Smooth muscle cell (in vitro differentiated cells): Measurements from ENCODE around the gene AGO1. TPM values are rescaled to one million over a fixed set of nuclear protein-coding genes. Genes with fewer than 3 reads are reported as not detected.

Experiments
- DNase-seq: peaks from one replicate; lab custom pipeline; 2025; ENCODE audit not compliant: unreplicated experiment; lab: John Stamatoyannopoulos, UW
- H2AFZ ChIP-seq: fragments of 200-600 bp; sonication (generic); 2 replicates; pipeline ENCODE4 v1.6.0; 2016; ENCODE audit warnings: antibody characterized with exemption, low read depth, mild to moderate bottlenecking
- H3F3A ChIP-seq: fragments of 200-600 bp; sonication (generic); 2 replicates; pipeline ENCODE4 v1.6.0; 2017; ENCODE audit warnings: antibody characterized with exemption, low read depth
- H3K27ac ChIP-seq: fragments of 200-600 bp; sonication (generic); 2 replicates; pipeline ENCODE4 v1.5.1; 2016; ENCODE audit warnings: low read depth, mild to moderate bottlenecking
- H3K27me3 ChIP-seq: fragments of 200-600 bp; sonication (generic); 2 replicates; pipeline ENCODE4 v1.6.1; 2016; ENCODE audit warnings: low read depth, mild to moderate bottlenecking
- H3K36me3 ChIP-seq: fragments of 200-600 bp; sonication (generic); 2 replicates; pipeline ENCODE4 v1.5.1; 2016; ENCODE audit warnings: low read depth
- H3K4me1 ChIP-seq: fragments of 200-600 bp; sonication (generic); 2 replicates; pipeline ENCODE4 v1.5.1; 2016; ENCODE audit warnings: low read depth
- H3K4me2 ChIP-seq: fragments of 200-600 bp; sonication (generic); 2 replicates; pipeline ENCODE4 v1.6.0; 2016; ENCODE audit warnings: mild to moderate bottlenecking
- H3K4me3 ChIP-seq: fragments of 200-600 bp; sonication (generic); 2 replicates; pipeline ENCODE4 v1.5.1; 2016; ENCODE audit warnings: mild to moderate bottlenecking
- H3K79me2 ChIP-seq: fragments of 200-600 bp; sonication (generic); 2 replicates; pipeline ENCODE4 v1.6.0; 2016; ENCODE audit warnings: low read depth, mild to moderate bottlenecking
- H3K9ac ChIP-seq: fragments of 200-600 bp; sonication (generic); 2 replicates; pipeline ENCODE4 v1.6.0; 2016; ENCODE audit warnings: low read depth
- H3K9me3 ChIP-seq: fragments of 200-600 bp; sonication (generic); replicated peaks from 2 replicates; pipeline ENCODE4 v1.5.1; 2016; ENCODE audit warnings: low read depth
- H4K20me1 ChIP-seq: fragments of 200-600 bp; sonication (generic); 2 replicates; pipeline ENCODE4 v1.6.0; 2016; ENCODE audit warnings: low read depth
- WGBS: methylation state at CpG from one replicate; pipeline ENCODE4 v1.1.7; 2016; ENCODE audit warnings: low lambda C conversion rate; 5-methylcytosine and 5-hydroxymethylcytosine counted together
- polyA plus RNA-seq: library from polyadenylated mRNA; unstranded; fragments of >200 nt; fragmentation: Nextera tagmentation; extraction: Ambion mirVana; gene quantifications from 2 replicates; pipeline ENCODE4 v1.2.1, GENCODE V29; 2016
- total RNA-seq: library from RNA; depleted of rRNA; stranded (reverse); fragments of >200 nt; gene quantifications from 2 replicates; pipeline ENCODE4 v1.2.3, GENCODE V29; 2014
- TF ChIP-seq, protein P1 (sequence below): fragments of 200-600 bp; sonication (generic); IDR thresholded peaks from 2 replicates; pipeline ENCODE4 v1.5.1; 2017; ENCODE audit warnings: borderline replicate concordance, mild to moderate bottlenecking, antibody characterized with exemption; ENCODE audit not compliant: insufficient read depth, poor library complexity, severe bottlenecking

AGO1 gene
- total and polyA plus RNA-seq, 2 experiments from 2014 or later = 4.9 to 10.8 TPM

DNA sequence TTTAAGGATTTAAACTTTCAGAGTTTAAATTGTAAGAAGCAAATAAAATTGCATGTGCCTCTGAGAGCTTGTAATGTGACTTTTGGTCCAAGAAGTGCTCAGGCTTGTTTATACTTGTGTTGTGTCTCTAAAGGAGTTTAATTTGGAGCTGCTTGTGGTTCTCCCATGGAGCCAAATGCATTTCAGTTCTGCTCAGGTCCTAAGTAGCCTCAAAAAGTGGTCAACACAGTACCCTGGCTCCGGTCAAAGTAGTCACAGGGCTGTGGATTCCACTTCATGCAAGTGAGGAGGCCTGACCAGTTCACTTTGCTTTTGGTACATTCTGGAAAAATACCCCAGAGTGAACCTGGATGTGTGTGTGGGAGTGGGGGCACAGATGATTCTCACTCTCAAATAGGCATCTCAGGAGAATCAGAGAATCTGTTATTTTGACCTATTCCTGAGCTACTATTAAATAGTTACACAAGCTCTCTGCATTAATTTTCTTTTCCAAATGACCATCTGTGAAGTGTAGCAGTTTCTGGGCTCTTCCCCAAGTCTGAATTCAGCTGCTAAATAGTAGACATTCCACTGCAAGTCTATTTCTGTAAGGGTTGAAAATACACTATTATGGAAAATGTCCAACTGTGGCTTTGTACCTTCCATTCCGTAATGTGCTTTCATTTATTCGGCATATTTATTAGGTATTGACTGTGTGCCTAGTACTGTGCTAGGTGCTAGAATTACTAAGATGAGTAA, 31.7 kb upstream of the AGO1 start:
- TF ChIP-seq, protein P1, sequence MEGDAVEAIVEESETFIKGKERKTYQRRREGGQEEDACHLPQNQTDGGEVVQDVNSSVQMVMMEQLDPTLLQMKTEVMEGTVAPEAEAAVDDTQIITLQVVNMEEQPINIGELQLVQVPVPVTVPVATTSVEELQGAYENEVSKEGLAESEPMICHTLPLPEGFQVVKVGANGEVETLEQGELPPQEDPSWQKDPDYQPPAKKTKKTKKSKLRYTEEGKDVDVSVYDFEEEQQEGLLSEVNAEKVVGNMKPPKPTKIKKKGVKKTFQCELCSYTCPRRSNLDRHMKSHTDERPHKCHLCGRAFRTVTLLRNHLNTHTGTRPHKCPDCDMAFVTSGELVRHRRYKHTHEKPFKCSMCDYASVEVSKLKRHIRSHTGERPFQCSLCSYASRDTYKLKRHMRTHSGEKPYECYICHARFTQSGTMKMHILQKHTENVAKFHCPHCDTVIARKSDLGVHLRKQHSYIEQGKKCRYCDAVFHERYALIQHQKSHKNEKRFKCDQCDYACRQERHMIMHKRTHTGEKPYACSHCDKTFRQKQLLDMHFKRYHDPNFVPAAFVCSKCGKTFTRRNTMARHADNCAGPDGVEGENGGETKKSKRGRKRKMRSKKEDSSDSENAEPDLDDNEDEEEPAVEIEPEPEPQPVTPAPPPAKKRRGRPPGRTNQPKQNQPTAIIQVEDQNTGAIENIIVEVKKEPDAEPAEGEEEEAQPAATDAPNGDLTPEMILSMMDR = no peak
- no peaks in the 10 kb centered on the region for H3K36me3 ChIP-seq
- no peaks in the 10 kb centered on the region for H3K79me2 ChIP-seq
- no peaks in the 10 kb centered on the region for H3F3A ChIP-seq
- no peak for DNase-seq
- H3K4me2 ChIP-seq = no peak overlapping the region
- H3K27ac ChIP-seq = no peak overlapping the region
- H3K4me3 ChIP-seq = no peak overlapping the region
- H3K27me3 ChIP-seq = no peaks in the 10 kb centered on the region
- no peaks in the 10 kb centered on the region for H3K9me3 ChIP-seq
- no peaks in the 10 kb centered on the region for H4K20me1 ChIP-seq
- WGBS = 79% methylated on average over 3 of the region's 3 CpGs
- H2AFZ ChIP-seq = no peak overlapping the region
- H3K4me1 ChIP-seq = peaks cover 7% of the 10 kb centered on the region
- no peak overlapping the region for H3K9ac ChIP-seq

DNA sequence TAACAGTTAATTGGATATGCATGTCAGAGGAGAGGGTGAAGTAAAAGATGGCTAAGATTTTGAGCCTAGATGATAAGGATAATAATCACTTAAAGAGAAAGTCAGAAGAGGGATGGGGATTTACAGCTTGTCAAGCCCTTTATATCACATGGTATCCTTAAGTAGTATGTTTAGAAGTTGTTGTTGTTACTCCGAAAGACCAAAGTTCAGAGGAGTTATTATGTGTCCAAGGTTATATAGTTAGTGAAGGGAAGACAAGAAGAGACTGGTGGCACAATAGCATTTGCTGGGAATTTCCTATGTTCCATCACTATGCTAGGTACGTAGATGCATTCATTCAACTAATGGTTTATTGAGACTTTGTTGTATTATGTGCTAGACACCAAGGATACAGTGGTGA, 30.8 kb upstream of the AGO1 start:
- TF ChIP-seq, protein P1 = no peak
- no peak for DNase-seq
- Histone ChIP-seq H3K4me2 (no peak overlapping the region), H3K4me3 (no peak overlapping the region), H3K9me3 (no peaks in the 10 kb centered on the region), H4K20me1 (no peaks in the 10 kb centered on the region), H3K4me1 (peaks cover 7% of the 10 kb centered on the region), H2AFZ (no peak overlapping the region), H3K9ac (no peak overlapping the region), H3K79me2 (no peaks in the 10 kb centered on the region), H3F3A (no peaks in the 10 kb centered on the region), H3K27ac (no peak overlapping the region), H3K27me3 (no peaks in the 10 kb centered on the region), H3K36me3 (no peaks in the 10 kb centered on the region)
- 30% methylated on average over 2 of the region's 2 CpGs for WGBS

DNA sequence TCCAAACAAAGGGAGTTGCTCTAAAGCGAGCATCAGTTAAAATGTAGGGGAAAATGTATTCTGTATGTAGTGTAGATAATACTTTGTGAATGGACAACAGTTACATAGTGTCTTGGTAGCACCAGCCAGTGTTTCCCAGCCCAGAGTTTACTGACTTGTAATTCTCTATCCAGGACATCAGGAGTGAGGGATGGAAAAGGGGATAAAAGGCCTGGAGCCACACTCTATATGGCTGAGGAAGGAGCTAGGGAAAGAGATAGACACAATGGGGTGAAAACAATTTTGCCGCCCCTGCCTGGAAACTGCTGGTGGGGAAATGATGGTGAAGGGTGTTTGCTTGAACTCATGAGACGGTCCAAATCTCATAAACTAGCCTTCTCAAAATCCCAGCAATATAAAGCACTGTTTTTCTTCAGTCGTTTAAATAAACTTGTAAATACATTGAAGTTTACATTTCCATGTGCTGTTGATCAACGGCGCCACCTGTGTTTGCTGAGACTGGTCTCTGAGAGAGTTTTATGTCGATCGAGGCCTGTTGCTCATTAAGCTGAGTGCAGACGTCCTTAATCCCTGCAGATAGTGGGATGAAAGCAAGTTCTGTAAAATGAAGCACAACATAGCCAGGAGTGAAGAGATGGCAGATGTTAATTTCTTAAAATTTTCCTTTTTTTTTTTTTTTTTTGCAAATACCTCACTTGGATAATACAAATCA, 27.9 kb upstream of the AGO1 start:
- no peak overlapping the region for H3K9ac ChIP-seq
- DNase-seq = no peak
- H3K9me3 ChIP-seq = no peaks in the 10 kb centered on the region
- WGBS = 34% methylated on average over 9 of the region's 9 CpGs
- no peak overlapping the region for H3K4me2 ChIP-seq
- H3F3A ChIP-seq = no peaks in the 10 kb centered on the region
- no peak overlapping the region for H3K27ac ChIP-seq
- H3K4me1 ChIP-seq = peaks cover 7% of the 10 kb centered on the region
- TF ChIP-seq, protein P1 = no peak
- H4K20me1 ChIP-seq = no peaks in the 10 kb centered on the region
- H3K27me3 ChIP-seq = no peaks in the 10 kb centered on the region
- no peak overlapping the region for H3K4me3 ChIP-seq
- H3K36me3 ChIP-seq = no peaks in the 10 kb centered on the region
- no peak overlapping the region for H2AFZ ChIP-seq
- H3K79me2 ChIP-seq = no peaks in the 10 kb centered on the region
